ENCODE measurements around the gene ZBTB20. TPM values are rescaled to one million over a fixed set of nuclear protein-coding genes. Genes with fewer than 3 reads are reported as not detected.

The ZBTB20 gene
- total and polyA plus RNA-seq, 7 donors = 0.40 to 74.9 (median 41.7) TPM

GRCh38 chr3:114609973-114610630 lies 537.0 kb downstream of the ZBTB20 start:
- peaks cover 50% of the 10 kb centered on the region for H3K4me1 ChIP-seq
- H3K27me3 ChIP-seq (ENCODE audit: insufficient read depth in 3 of 3, low read length in 2 of 3) = no peaks in the 10 kb centered on the region
- no peak overlapping the region for H3K4me3 ChIP-seq
- TF ChIP-seq CTCF (IDR thresholded peaks at IDR 0.05) = no peak
- no peaks in the 10 kb centered on the region for H3K36me3 ChIP-seq (ENCODE audit: insufficient read depth in 1 of 2, low read depth in 1 of 2)
- H3K27ac ChIP-seq = peak overlapping the region; percentile 44
- intact Hi-C loops (cut with DNase I) = no loop called here
- WGBS, 3 donors = 61 to 88% (median 62%) methylated on average over 4 of the region's 4 CpGs
- H3K9me3 ChIP-seq = no peaks in the 10 kb centered on the region
- no peak for DNase-seq
- peak in 1 of 4 donors; percentile 17 for ATAC-seq

- no peak for ATAC-seq
- no peak for TF ChIP-seq CTCF (IDR thresholded peaks at IDR 0.05)
- H3K4me3 ChIP-seq = no peak overlapping the region
- intact Hi-C loops (cut with DNase I) = no loop called here
- 52 to 76% (median 66%) methylated on average over 1 of the region's 1 CpG for WGBS, 3 donors
- H3K27me3 ChIP-seq (ENCODE audit: insufficient read depth in 3 of 3, low read length in 2 of 3) = no peaks in the 10 kb centered on the region
- H3K27ac ChIP-seq = peak overlapping the region; percentile 44
- peaks cover 42% of the 10 kb centered on the region for H3K4me1 ChIP-seq
- H3K9me3 ChIP-seq = no peaks in the 10 kb centered on the region
- no peak for DNase-seq
- H3K36me3 ChIP-seq (ENCODE audit: insufficient read depth in 1 of 2, low read depth in 1 of 2) = no peaks in the 10 kb centered on the region
Measured at GRCh38 chr3:114608293-114608692, 538.8 kb downstream of the ZBTB20 start.

- Histone ChIP-seq H3K27ac (peak overlapping the region; percentile 33), H3K4me1 (peaks cover 36% of the 10 kb centered on the region), H3K27me3 (ENCODE audit: insufficient read depth in 3 of 3, low read length in 2 of 3) (no peaks in the 10 kb centered on the region), H3K9me3 (no peaks in the 10 kb centered on the region), H3K36me3 (ENCODE audit: insufficient read depth in 1 of 2, low read depth in 1 of 2) (no peaks in the 10 kb centered on the region), H3K4me3 (no peak overlapping the region)
- 28 to 32% (median 31%) methylated on average over 2 of the region's 2 CpGs for WGBS, 3 donors
- intact Hi-C loops (cut with DNase I) = no loop called here
- TF ChIP-seq CTCF (IDR thresholded peaks at IDR 0.05) = no peak
- ATAC-seq (peak in 2 of 4 donors; percentile 23 to 54), DNase-seq (no peak)
Measured at GRCh38 chr3:114606336-114606735, 540.8 kb downstream of the ZBTB20 start.

GRCh38 chr3:114600571-114600970 lies 546.5 kb downstream of the ZBTB20 start:
- TF ChIP-seq CTCF (IDR thresholded peaks at IDR 0.05) = no peak
- Histone ChIP-seq H3K27me3 (ENCODE audit: insufficient read depth in 3 of 3, low read length in 2 of 3) (no peaks in the 10 kb centered on the region), H3K36me3 (ENCODE audit: insufficient read depth in 1 of 2, low read depth in 1 of 2) (no peaks in the 10 kb centered on the region), H3K9me3 (no peaks in the 10 kb centered on the region), H3K4me1 (peaks cover 70% of the 10 kb centered on the region), H3K27ac (peak overlapping the region; percentile 51), H3K4me3 (peak overlapping the region; percentile 20)
- ATAC-seq = peak; percentile 56 to 87 (median 69)
- WGBS, 3 donors = 15 to 34% (median 24%) methylated on average over 1 of the region's 1 CpG
- intact Hi-C loops (cut with DNase I) = loop anchor here in 1 of 2 donors (2.0 kb wide), 1 partner anchor 24 kb away; no protein-coding TSS in a partner anchor
- no peak for DNase-seq

GRCh38 chr3:114597871-114598270 lies 549.2 kb downstream of the ZBTB20 start:
- DNase-seq = no peak
- peaks cover 73% of the 10 kb centered on the region for H3K4me1 ChIP-seq
- no peak for TF ChIP-seq CTCF (IDR thresholded peaks at IDR 0.05)
- no peak overlapping the region for H3K4me3 ChIP-seq
- H3K27me3 ChIP-seq (ENCODE audit: insufficient read depth in 3 of 3, low read length in 2 of 3) = no peaks in the 10 kb centered on the region
- H3K9me3 ChIP-seq = no peaks in the 10 kb centered on the region
- ATAC-seq = no peak
- intact Hi-C loops (cut with DNase I) = no loop called here
- H3K27ac ChIP-seq = no peak overlapping the region
- no peaks in the 10 kb centered on the region for H3K36me3 ChIP-seq (ENCODE audit: insufficient read depth in 1 of 2, low read depth in 1 of 2)

Data from psoas muscle (tissue), 8 donors.